HL-60/S4 treated with phorbol 12-myristate 13-acetate at 8.2 ng/mL for 4 days and 3 days (cell line): ENCODE data around the gene SOST.

Source experiments
- in situ Hi-C: fragments of 300-500 bp; cut with MboI; formaldehyde crosslinking; loops from 2 replicates; pipeline ENCODE4 v1.15.0; 2022; ENCODE audit warnings: low sequenced_read_pairs

The SOST gene

DNA sequence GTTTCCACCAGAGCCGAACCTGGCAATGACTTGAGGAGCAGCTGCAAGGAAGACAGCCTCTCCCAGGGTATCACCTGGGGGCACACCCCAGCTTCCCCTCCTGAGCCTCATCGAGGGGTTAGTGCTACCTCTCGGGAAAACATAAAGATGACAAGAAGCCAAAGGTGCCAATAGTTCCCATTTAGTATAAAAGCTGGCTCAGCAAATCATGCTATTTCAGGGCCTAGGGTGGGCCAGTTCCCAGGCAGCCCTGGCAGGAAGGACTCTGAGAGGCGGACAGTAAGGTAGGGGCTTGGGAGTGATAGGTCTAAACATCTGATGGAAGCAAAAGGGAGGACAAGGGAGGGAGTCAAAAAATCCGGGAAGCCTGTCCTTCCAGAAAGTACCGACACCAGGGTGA lies 46.2 kb downstream of the SOST start:
- in situ Hi-C loops, result no loop called here

DNA sequence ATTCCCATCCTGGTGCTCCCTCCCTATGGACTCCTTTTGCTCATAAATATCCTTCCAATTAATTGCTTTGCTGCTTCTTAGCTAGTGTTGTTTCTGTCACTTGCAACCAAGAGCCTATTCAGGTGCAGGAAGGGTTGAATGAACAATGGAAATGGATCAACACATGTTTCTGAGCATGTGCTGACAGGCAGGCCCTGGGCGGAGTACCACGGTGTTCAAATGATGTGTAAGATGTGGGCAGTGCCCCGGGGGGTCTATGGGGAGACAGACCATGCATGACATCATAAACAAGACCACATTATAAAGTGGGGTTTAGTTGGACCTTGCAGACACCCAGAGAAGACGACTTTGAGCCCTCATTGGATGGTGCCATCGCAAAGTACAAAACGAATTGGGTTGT lies 48.5 kb downstream of the SOST start:
- in situ Hi-C loops, result no loop called here

DNA sequence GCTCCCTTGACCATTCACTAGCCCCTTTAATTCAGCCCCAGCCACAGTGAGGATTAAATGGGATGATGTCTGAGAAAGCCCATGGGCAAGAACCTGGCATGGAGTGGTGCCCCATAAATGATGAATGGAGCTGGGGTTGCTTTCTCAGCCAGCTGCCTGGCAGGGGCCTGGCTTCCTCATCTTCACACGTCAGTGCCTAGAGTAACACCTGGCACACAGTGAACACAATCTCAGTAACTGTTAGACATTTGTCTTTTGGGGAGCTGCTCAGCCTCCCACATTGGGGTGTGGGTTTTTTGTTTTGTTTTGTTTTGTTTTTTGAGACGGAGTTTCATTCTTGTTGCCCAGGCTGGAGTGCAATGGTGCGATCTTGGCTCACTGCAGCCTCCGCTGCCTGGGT lies 49.4 kb downstream of the SOST start:
- in situ Hi-C loops, result no loop called here

DNA sequence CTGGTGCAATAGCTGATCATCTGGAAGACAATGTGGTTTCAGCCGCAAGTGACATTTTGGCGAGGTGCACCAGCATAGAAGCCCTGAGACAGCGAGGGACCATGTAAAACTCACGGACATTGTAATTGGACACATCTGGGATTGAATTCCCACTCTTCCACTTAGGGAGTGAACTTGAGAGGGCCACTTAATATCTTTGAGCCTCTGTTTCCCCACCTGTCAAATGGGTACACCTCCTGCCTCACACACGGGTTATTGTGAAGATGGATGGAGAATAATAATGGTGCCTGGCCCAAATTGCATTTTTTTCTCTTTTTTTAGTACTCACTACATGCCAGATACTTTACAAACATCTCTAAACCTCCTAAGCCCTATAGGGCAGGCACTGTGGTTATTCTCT lies 51.4 kb downstream of the SOST start:
- in situ Hi-C loops, result no loop called here

GRCh38 chr17:43706235-43706634 lies 52.4 kb downstream of the SOST start:
- in situ Hi-C loops, result no loop called here
